KMS-11 (cell line): ENCODE measurements around the gene KRT3.

Experiments
- H2AFZ ChIP-seq: fragments of 200-600 bp; sonication (generic); 2 replicates; pipeline ENCODE4 v1.6.1; 2016; ENCODE audit warnings: antibody characterized with exemption, mixed run types, low read depth
- H3K27ac ChIP-seq: fragments of 200-600 bp; sonication (generic); 2 replicates; pipeline ENCODE4 v1.6.1; 2016; ENCODE audit warnings: mild to moderate bottlenecking, mixed run types
- H3K27me3 ChIP-seq: fragments of 200-600 bp; sonication (generic); 2 replicates; pipeline ENCODE4 v1.6.1; 2017; ENCODE audit warnings: mild to moderate bottlenecking, low read depth, mixed run types, moderate library complexity; ENCODE audit not compliant: insufficient read depth
- H3K36me3 ChIP-seq: fragments of 200-600 bp; sonication (generic); 2 replicates; pipeline ENCODE4 v1.6.1; 2017; ENCODE audit warnings: mild to moderate bottlenecking, mixed run types; ENCODE audit not compliant: insufficient read depth
- H3K4me1 ChIP-seq: fragments of 200-600 bp; sonication (generic); 2 replicates; pipeline ENCODE4 v1.6.1; 2016; ENCODE audit warnings: mild to moderate bottlenecking, low read depth, mixed run types; ENCODE audit not compliant: poor library complexity, severe bottlenecking
- H3K4me2 ChIP-seq: fragments of 200-600 bp; sonication (generic); 2 replicates; pipeline ENCODE4 v1.7.0; 2016; ENCODE audit warnings: mild to moderate bottlenecking, mixed run types
- H3K4me3 ChIP-seq: fragments of 200-600 bp; sonication (generic); IDR thresholded peaks from 2 replicates; pipeline ENCODE4 v1.6.1; 2017; ENCODE audit warnings: low read depth, low read length, mixed read lengths; ENCODE audit not compliant: insufficient read depth
- H3K79me2 ChIP-seq: fragments of 200-600 bp; sonication (generic); 2 replicates; pipeline ENCODE4 v1.6.1; 2016; ENCODE audit warnings: low read depth, mixed run types; ENCODE audit not compliant: insufficient read depth
- H3K9ac ChIP-seq: fragments of 200-600 bp; sonication (generic); 2 replicates; pipeline ENCODE4 v1.6.1; 2016; ENCODE audit warnings: mild to moderate bottlenecking, mixed run types
- H4K20me1 ChIP-seq: fragments of 200-600 bp; sonication (generic); 2 replicates; pipeline ENCODE4 v1.6.1; 2016; ENCODE audit warnings: mild to moderate bottlenecking, mixed run types; ENCODE audit not compliant: insufficient read depth
- CTCF ChIP-seq: fragments of 200-600 bp; sonication (generic); conservative IDR thresholded peaks from 2 replicates; pipeline ENCODE4 v1.6.1; 2017; ENCODE audit warnings: low read depth, mild to moderate bottlenecking, antibody characterized with exemption, low read length, moderate library complexity, mixed read lengths

The KRT3 gene

GRCh38 chr12:52809166-52809565 lies 13.2 kb upstream of the KRT3 start:
- no peak overlapping the region for H2AFZ ChIP-seq
- TF ChIP-seq CTCF = no peak
- no peak overlapping the region for H3K4me2 ChIP-seq
- H3K9ac ChIP-seq = no peak overlapping the region
- no peaks in the 10 kb centered on the region for H3K36me3 ChIP-seq
- H3K27me3 ChIP-seq = peaks cover 19% of the 10 kb centered on the region
- H3K4me3 ChIP-seq = no peak overlapping the region
- no peaks in the 10 kb centered on the region for H4K20me1 ChIP-seq
- H3K79me2 ChIP-seq = no peaks in the 10 kb centered on the region
- H3K4me1 ChIP-seq = no peaks in the 10 kb centered on the region
- no peak overlapping the region for H3K27ac ChIP-seq

GRCh38 chr12:52808573-52809160 lies 12.8 kb upstream of the KRT3 start:
- Histone ChIP-seq H3K79me2 (no peaks in the 10 kb centered on the region), H3K36me3 (no peaks in the 10 kb centered on the region), H3K4me3 (no peak overlapping the region), H3K4me1 (no peaks in the 10 kb centered on the region), H4K20me1 (no peaks in the 10 kb centered on the region), H3K4me2 (no peak overlapping the region), H3K9ac (no peak overlapping the region), H3K27ac (no peak overlapping the region), H3K27me3 (peaks cover 16% of the 10 kb centered on the region), H2AFZ (no peak overlapping the region)
- no peak for TF ChIP-seq CTCF

GRCh38 chr12:52807544-52808470 lies 11.9 kb upstream of the KRT3 start:
- TF ChIP-seq CTCF = no peak
- H2AFZ ChIP-seq = no peak overlapping the region

GRCh38 chr12:52806821-52807543 lies 11.1 kb upstream of the KRT3 start:
- Histone ChIP-seq H2AFZ (no peak overlapping the region), H3K4me2 (no peak overlapping the region), H3K4me1 (no peaks in the 10 kb centered on the region), H3K27ac (no peak overlapping the region), H3K27me3 (peaks cover 10% of the 10 kb centered on the region; the same call in 1 of the 2 replicates), H3K9ac (no peak overlapping the region), H3K4me3 (no peak overlapping the region), H3K36me3 (no peaks in the 10 kb centered on the region), H3K79me2 (no peaks in the 10 kb centered on the region), H4K20me1 (no peaks in the 10 kb centered on the region)
- TF ChIP-seq CTCF = no peak

More at GRCh38 chr12:52807544-52808470, 11.9 kb upstream of the KRT3 start:
- H3K79me2 ChIP-seq = no peaks in the 10 kb centered on the region
- no peak overlapping the region for H3K4me2 ChIP-seq
- no peaks in the 10 kb centered on the region for H3K36me3 ChIP-seq
- H3K9ac ChIP-seq = no peak overlapping the region
- H3K4me1 ChIP-seq = no peaks in the 10 kb centered on the region
- no peak overlapping the region for H3K4me3 ChIP-seq
- H3K27ac ChIP-seq = no peak overlapping the region
- peaks cover 12% of the 10 kb centered on the region; the same call in 1 of the 2 replicates for H3K27me3 ChIP-seq
- no peaks in the 10 kb centered on the region for H4K20me1 ChIP-seq
